Measurements from ENCODE around the gene GAS2. TPM values are rescaled to one million over a fixed set of nuclear protein-coding genes. Genes with fewer than 3 reads are reported as not detected.

The GAS2 gene
- polyA plus RNA-seq, 1 donor from 2014 or later: 8.0 TPM

GRCh38 chr11:22677153-22677903 lies 10.9 kb downstream of the GAS2 start:
- H3F3A ChIP-seq (ENCODE audit: insufficient read depth, low read length, poor library complexity, severe bottlenecking): no peaks in the 10 kb centered on the region
- no peak overlapping the region for H3K4me2 ChIP-seq (ENCODE audit: low read length)
- no peaks in the 10 kb centered on the region for H3K36me3 ChIP-seq (ENCODE audit: insufficient read depth, low read length)
- H4K20me1 ChIP-seq (ENCODE audit: insufficient read depth): no peaks in the 10 kb centered on the region
- H3K9me2 ChIP-seq (ENCODE audit: insufficient read depth, low read length): no peaks in the 10 kb centered on the region
- no peak overlapping the region for H2AFZ ChIP-seq (ENCODE audit: low read depth, low read length)
- no peaks in the 10 kb centered on the region for H3K79me2 ChIP-seq (replicated peaks; ENCODE audit: insufficient read depth, low read length)
- H3K4me3 ChIP-seq (ENCODE audit: low read length): no peak overlapping the region
- no peak overlapping the region for H3K27ac ChIP-seq (ENCODE audit: low read length)
- no peaks in the 10 kb centered on the region for H3K27me3 ChIP-seq (ENCODE audit: insufficient read depth, low read depth, low read length)
- no peaks in the 10 kb centered on the region for H3K9me3 ChIP-seq (ENCODE audit: low read length)
- TF ChIP-seq TAF1 (IDR thresholded peaks at IDR 0.05; ENCODE audit: low read depth) (no peak), MXI1 (conservative IDR thresholded peaks at IDR 0.05; ENCODE audit: poor library complexity, severe bottlenecking) (no peak), CTCF (IDR thresholded peaks at IDR 0.05; ENCODE audit: poor library complexity, severe bottlenecking) (no peak), EP300 (conservative IDR thresholded peaks at IDR 0.05; ENCODE audit: poor library complexity, severe bottlenecking) (no peak), RAD21 (conservative IDR thresholded peaks at IDR 0.05) (no peak), SMC3 (conservative IDR thresholded peaks at IDR 0.05; ENCODE audit: poor library complexity) (no peak), POLR2AphosphoS5 (IDR thresholded peaks at IDR 0.05) (no peak), REST (IDR thresholded peaks at IDR 0.05; ENCODE audit: borderline replicate concordance) (no peak), EZH2 (IDR thresholded peaks at IDR 0.05; ENCODE audit: borderline replicate concordance, insufficient read depth, low read length, poor library complexity, severe bottlenecking) (no peak)
- no peak overlapping the region for H3K9ac ChIP-seq (ENCODE audit: low read length)

GRCh38 chr11:22680628-22681027 lies 14.2 kb downstream of the GAS2 start:
- Histone ChIP-seq H3K27ac (ENCODE audit: low read length) (no peak overlapping the region), H3K4me2 (ENCODE audit: low read length) (no peak overlapping the region), H4K20me1 (ENCODE audit: insufficient read depth) (no peaks in the 10 kb centered on the region), H3F3A (ENCODE audit: insufficient read depth, low read length, poor library complexity, severe bottlenecking) (no peaks in the 10 kb centered on the region), H3K27me3 (ENCODE audit: insufficient read depth, low read depth, low read length) (no peaks in the 10 kb centered on the region), H3K4me3 (ENCODE audit: low read length) (no peak overlapping the region), H3K9ac (ENCODE audit: low read length) (no peak overlapping the region), H3K79me2 (replicated peaks; ENCODE audit: insufficient read depth, low read length) (no peaks in the 10 kb centered on the region), H2AFZ (ENCODE audit: low read depth, low read length) (no peak overlapping the region), H3K36me3 (ENCODE audit: insufficient read depth, low read length) (no peaks in the 10 kb centered on the region), H3K9me2 (ENCODE audit: insufficient read depth, low read length) (no peaks in the 10 kb centered on the region), H3K9me3 (ENCODE audit: low read length) (no peaks in the 10 kb centered on the region)
- no peak for TF ChIP-seq EZH2 (IDR thresholded peaks at IDR 0.05; ENCODE audit: borderline replicate concordance, insufficient read depth, low read length, poor library complexity, severe bottlenecking)
- TF ChIP-seq TAF1 (IDR thresholded peaks at IDR 0.05; ENCODE audit: low read depth): no peak

All from neural cell (in vitro differentiated cells).